ENCODE measurements around the gene NCOA1.

Gene NCOA1

GRCh38 chr2:24472416-24472815 is 18.6 kb upstream of the NCOA1 start:
- WGBS (ENCODE audit: extremely low coverage, insufficient coverage, insufficient read length), result no CpG with 5 or more reads among the region's 1 CpG
- no peak overlapping the region for H2AK5ac ChIP-seq (ENCODE audit: low read length)
- H3K27me3 ChIP-seq (ENCODE audit: insufficient read depth, low read length), result no peaks in the 10 kb centered on the region
- no peak overlapping the region for H3K27ac ChIP-seq (ENCODE audit: low read depth, low read length)
- no peak overlapping the region for H2BK12ac ChIP-seq (ENCODE audit: low read length)
- DNase-seq, result no peak
- no peak overlapping the region for H2BK120ac ChIP-seq (ENCODE audit: insufficient read depth, low read length, poor library complexity)
- no peak overlapping the region for H3K14ac ChIP-seq (ENCODE audit: low read length)
- no peaks in the 10 kb centered on the region for H3K9me3 ChIP-seq (ENCODE audit: insufficient read depth, low read depth, low read length)
- H3K79me2 ChIP-seq (ENCODE audit: control insufficient read depth, insufficient read depth, low read length, poor library complexity), result no peaks in the 10 kb centered on the region
- no peaks in the 10 kb centered on the region for H3K36me3 ChIP-seq (ENCODE audit: control insufficient read depth in 1 of 2, insufficient read depth in 2 of 2, low read length in 2 of 2)
- no peak overlapping the region for H3K23ac ChIP-seq (ENCODE audit: low read length)
- H3K18ac ChIP-seq (ENCODE audit: low read length), result no peak overlapping the region
- no peak overlapping the region for H4K91ac ChIP-seq (ENCODE audit: low read depth, low read length)
- H3K4me1 ChIP-seq (ENCODE audit: control insufficient read depth in 1 of 2, insufficient read depth in 2 of 2, low read length in 2 of 2), result no peaks in the 10 kb centered on the region
- H3K4me3 ChIP-seq (ENCODE audit: low read depth, low read length), result no peak overlapping the region
- H4K8ac ChIP-seq (ENCODE audit: low read depth, low read length), result no peak overlapping the region
- no peak overlapping the region for H3K4ac ChIP-seq (ENCODE audit: low read depth, low read length)
- H3K9ac ChIP-seq (ENCODE audit: low read length), result no peak overlapping the region
- H3K79me1 ChIP-seq (ENCODE audit: low read length), result no peaks in the 10 kb centered on the region
- H2BK5ac ChIP-seq (ENCODE audit: low read depth, low read length, poor library complexity), result no peak overlapping the region
- H4K12ac ChIP-seq (ENCODE audit: low read depth, low read length), result no peak overlapping the region
- H3K4me2 ChIP-seq (ENCODE audit: low read length), result no peak overlapping the region
- H2AFZ ChIP-seq (ENCODE audit: insufficient read depth, low read length, poor library complexity), result no peak overlapping the region

- Histone ChIP-seq H2BK12ac (ENCODE audit: low read length) (no peak overlapping the region), H3K4me2 (ENCODE audit: low read length) (no peak overlapping the region), H3K4me3 (ENCODE audit: low read depth, low read length) (no peak overlapping the region), H3K79me2 (ENCODE audit: control insufficient read depth, insufficient read depth, low read length, poor library complexity) (no peaks in the 10 kb centered on the region), H2BK5ac (ENCODE audit: low read depth, low read length, poor library complexity) (no peak overlapping the region), H3K36me3 (ENCODE audit: control insufficient read depth in 1 of 2, insufficient read depth in 2 of 2, low read length in 2 of 2) (no peaks in the 10 kb centered on the region), H3K4me1 (ENCODE audit: control insufficient read depth in 1 of 2, insufficient read depth in 2 of 2, low read length in 2 of 2) (no peaks in the 10 kb centered on the region), H3K27ac (ENCODE audit: low read depth, low read length) (no peak overlapping the region), H3K23ac (ENCODE audit: low read length) (no peak overlapping the region), H3K27me3 (ENCODE audit: insufficient read depth, low read length) (no peaks in the 10 kb centered on the region), H2AFZ (ENCODE audit: insufficient read depth, low read length, poor library complexity) (no peak overlapping the region), H4K91ac (ENCODE audit: low read depth, low read length) (no peak overlapping the region), H3K14ac (ENCODE audit: low read length) (no peak overlapping the region), H2AK5ac (ENCODE audit: low read length) (no peak overlapping the region), H3K79me1 (ENCODE audit: low read length) (no peaks in the 10 kb centered on the region), H3K9me3 (ENCODE audit: insufficient read depth, low read depth, low read length) (no peaks in the 10 kb centered on the region), H3K4ac (ENCODE audit: low read depth, low read length) (no peak overlapping the region), H4K12ac (ENCODE audit: low read depth, low read length) (no peak overlapping the region), H3K18ac (ENCODE audit: low read length) (no peak overlapping the region), H3K9ac (ENCODE audit: low read length) (no peak overlapping the region), H4K8ac (ENCODE audit: low read depth, low read length) (no peak overlapping the region), H2BK120ac (ENCODE audit: insufficient read depth, low read length, poor library complexity) (no peak overlapping the region)
- DNase-seq, result no peak
Measured at GRCh38 chr2:24473626-24474025, 17.4 kb upstream of the NCOA1 start.

- H3K4me1 ChIP-seq (ENCODE audit: control insufficient read depth in 1 of 2, insufficient read depth in 2 of 2, low read length in 2 of 2), result no peaks in the 10 kb centered on the region
- no peak overlapping the region for H3K9ac ChIP-seq (ENCODE audit: low read length)
- H2AK5ac ChIP-seq (ENCODE audit: low read length), result no peak overlapping the region
- whole genome bisulfite sequencing (ENCODE audit: extremely low coverage, insufficient coverage, insufficient read length), result no CpG with 5 or more reads among the region's 5 CpGs
- H3K27me3 ChIP-seq (ENCODE audit: insufficient read depth, low read length), result no peaks in the 10 kb centered on the region
- H3K4ac ChIP-seq (ENCODE audit: low read depth, low read length), result no peak overlapping the region
- no peak overlapping the region for H2BK12ac ChIP-seq (ENCODE audit: low read length)
- no peak overlapping the region for H2BK5ac ChIP-seq (ENCODE audit: low read depth, low read length, poor library complexity)
- H3K79me1 ChIP-seq (ENCODE audit: low read length), result no peaks in the 10 kb centered on the region
- no peaks in the 10 kb centered on the region for H3K9me3 ChIP-seq (ENCODE audit: insufficient read depth, low read depth, low read length)
- H3K27ac ChIP-seq (ENCODE audit: low read depth, low read length), result no peak overlapping the region
- H4K91ac ChIP-seq (ENCODE audit: low read depth, low read length), result no peak overlapping the region
- no peak overlapping the region for H3K4me3 ChIP-seq (ENCODE audit: low read depth, low read length)
- H3K36me3 ChIP-seq (ENCODE audit: control insufficient read depth in 1 of 2, insufficient read depth in 2 of 2, low read length in 2 of 2), result no peaks in the 10 kb centered on the region
- no peak for DNase-seq
- H3K14ac ChIP-seq (ENCODE audit: low read length), result no peak overlapping the region
- no peak overlapping the region for H4K12ac ChIP-seq (ENCODE audit: low read depth, low read length)
- no peak overlapping the region for H3K4me2 ChIP-seq (ENCODE audit: low read length)
- H2BK120ac ChIP-seq (ENCODE audit: insufficient read depth, low read length, poor library complexity), result no peak overlapping the region
- no peak overlapping the region for H3K23ac ChIP-seq (ENCODE audit: low read length)
- H3K79me2 ChIP-seq (ENCODE audit: control insufficient read depth, insufficient read depth, low read length, poor library complexity), result no peaks in the 10 kb centered on the region
- H2AFZ ChIP-seq (ENCODE audit: insufficient read depth, low read length, poor library complexity), result no peak overlapping the region
- no peak overlapping the region for H4K8ac ChIP-seq (ENCODE audit: low read depth, low read length)
- H3K18ac ChIP-seq (ENCODE audit: low read length), result no peak overlapping the region
Measured at GRCh38 chr2:24474053-24474452, 17.0 kb upstream of the NCOA1 start.

GRCh38 chr2:24477229-24477628 is 13.8 kb upstream of the NCOA1 start:
- Histone ChIP-seq H3K79me1 (ENCODE audit: low read length) (no peaks in the 10 kb centered on the region), H3K27ac (ENCODE audit: low read depth, low read length) (no peak overlapping the region), H3K4ac (ENCODE audit: low read depth, low read length) (no peak overlapping the region), H3K9ac (ENCODE audit: low read length) (no peak overlapping the region), H4K12ac (ENCODE audit: low read depth, low read length) (no peak overlapping the region), H3K9me3 (ENCODE audit: insufficient read depth, low read depth, low read length) (no peaks in the 10 kb centered on the region), H2AFZ (ENCODE audit: insufficient read depth, low read length, poor library complexity) (no peak overlapping the region), H3K27me3 (ENCODE audit: insufficient read depth, low read length) (no peaks in the 10 kb centered on the region), H4K8ac (ENCODE audit: low read depth, low read length) (no peak overlapping the region), H2BK5ac (ENCODE audit: low read depth, low read length, poor library complexity) (no peak overlapping the region), H3K79me2 (ENCODE audit: control insufficient read depth, insufficient read depth, low read length, poor library complexity) (no peaks in the 10 kb centered on the region), H2AK5ac (ENCODE audit: low read length) (no peak overlapping the region), H3K4me1 (ENCODE audit: control insufficient read depth in 1 of 2, insufficient read depth in 2 of 2, low read length in 2 of 2) (no peaks in the 10 kb centered on the region), H3K14ac (ENCODE audit: low read length) (no peak overlapping the region), H3K4me2 (ENCODE audit: low read length) (no peak overlapping the region), H4K91ac (ENCODE audit: low read depth, low read length) (no peak overlapping the region), H3K23ac (ENCODE audit: low read length) (no peak overlapping the region), H2BK12ac (ENCODE audit: low read length) (no peak overlapping the region), H2BK120ac (ENCODE audit: insufficient read depth, low read length, poor library complexity) (no peak overlapping the region), H3K36me3 (ENCODE audit: control insufficient read depth in 1 of 2, insufficient read depth in 2 of 2, low read length in 2 of 2) (no peaks in the 10 kb centered on the region), H3K18ac (ENCODE audit: low read length) (no peak overlapping the region), H3K4me3 (ENCODE audit: low read depth, low read length) (no peak overlapping the region)
- DNase-seq, result no peak
- WGBS (ENCODE audit: extremely low coverage, insufficient coverage, insufficient read length), result no CpG with 5 or more reads among the region's 6 CpGs

- DNase-seq, result no peak
- Histone ChIP-seq H3K4me3 (ENCODE audit: low read depth, low read length) (no peak overlapping the region), H3K27me3 (ENCODE audit: insufficient read depth, low read length) (no peaks in the 10 kb centered on the region), H3K9me3 (ENCODE audit: insufficient read depth, low read depth, low read length) (no peaks in the 10 kb centered on the region), H4K12ac (ENCODE audit: low read depth, low read length) (no peak overlapping the region), H2BK12ac (ENCODE audit: low read length) (no peak overlapping the region), H2BK120ac (ENCODE audit: insufficient read depth, low read length, poor library complexity) (no peak overlapping the region), H3K27ac (ENCODE audit: low read depth, low read length) (no peak overlapping the region), H4K8ac (ENCODE audit: low read depth, low read length) (no peak overlapping the region), H4K91ac (ENCODE audit: low read depth, low read length) (no peak overlapping the region), H3K14ac (ENCODE audit: low read length) (no peak overlapping the region), H3K18ac (ENCODE audit: low read length) (no peak overlapping the region), H3K4ac (ENCODE audit: low read depth, low read length) (no peak overlapping the region), H3K79me2 (ENCODE audit: control insufficient read depth, insufficient read depth, low read length, poor library complexity) (no peaks in the 10 kb centered on the region), H3K4me2 (ENCODE audit: low read length) (no peak overlapping the region), H2AK5ac (ENCODE audit: low read length) (no peak overlapping the region), H3K4me1 (ENCODE audit: control insufficient read depth in 1 of 2, insufficient read depth in 2 of 2, low read length in 2 of 2) (no peaks in the 10 kb centered on the region), H2AFZ (ENCODE audit: insufficient read depth, low read length, poor library complexity) (no peak overlapping the region), H3K9ac (ENCODE audit: low read length) (no peak overlapping the region), H3K79me1 (ENCODE audit: low read length) (no peaks in the 10 kb centered on the region), H3K36me3 (ENCODE audit: control insufficient read depth in 1 of 2, insufficient read depth in 2 of 2, low read length in 2 of 2) (no peaks in the 10 kb centered on the region), H3K23ac (ENCODE audit: low read length) (no peak overlapping the region), H2BK5ac (ENCODE audit: low read depth, low read length, poor library complexity) (no peak overlapping the region)
- no CpG with 5 or more reads among the region's 3 CpGs for whole genome bisulfite sequencing (ENCODE audit: extremely low coverage, insufficient coverage, insufficient read length)
Measured at GRCh38 chr2:24478243-24478642, 12.8 kb upstream of the NCOA1 start.
